GM12874 (cell line): ENCODE measurements around the gene DMKN.

Source experiments
- TF ChIP-seq, protein P1 (sequence below): IDR thresholded peaks from 2 replicates; pipeline ENCODE4 v1.5.1; 2011; ENCODE audit warnings: low read depth, mild to moderate bottlenecking, control low read depth, low read length, moderate library complexity; ENCODE audit not compliant: insufficient read depth

Gene DMKN

DNA sequence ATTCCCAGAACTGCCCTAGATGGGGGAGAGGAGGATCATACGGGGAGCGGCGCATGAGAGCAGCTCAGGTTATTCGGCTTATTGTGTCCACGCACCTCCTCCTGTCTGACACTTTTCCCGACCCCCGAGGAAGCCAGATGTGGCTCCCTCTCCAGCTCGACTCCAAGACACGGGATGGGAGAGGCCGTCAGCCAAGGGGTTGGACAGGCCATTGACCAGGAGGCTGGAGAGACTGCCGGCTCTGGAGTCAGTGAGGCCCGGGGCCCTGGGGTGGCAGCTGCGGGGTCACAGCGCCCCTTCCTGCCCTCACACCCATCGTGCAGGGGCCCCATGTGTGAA is 2.9 kb downstream of the DMKN start:
- TF ChIP-seq, protein P1, sequence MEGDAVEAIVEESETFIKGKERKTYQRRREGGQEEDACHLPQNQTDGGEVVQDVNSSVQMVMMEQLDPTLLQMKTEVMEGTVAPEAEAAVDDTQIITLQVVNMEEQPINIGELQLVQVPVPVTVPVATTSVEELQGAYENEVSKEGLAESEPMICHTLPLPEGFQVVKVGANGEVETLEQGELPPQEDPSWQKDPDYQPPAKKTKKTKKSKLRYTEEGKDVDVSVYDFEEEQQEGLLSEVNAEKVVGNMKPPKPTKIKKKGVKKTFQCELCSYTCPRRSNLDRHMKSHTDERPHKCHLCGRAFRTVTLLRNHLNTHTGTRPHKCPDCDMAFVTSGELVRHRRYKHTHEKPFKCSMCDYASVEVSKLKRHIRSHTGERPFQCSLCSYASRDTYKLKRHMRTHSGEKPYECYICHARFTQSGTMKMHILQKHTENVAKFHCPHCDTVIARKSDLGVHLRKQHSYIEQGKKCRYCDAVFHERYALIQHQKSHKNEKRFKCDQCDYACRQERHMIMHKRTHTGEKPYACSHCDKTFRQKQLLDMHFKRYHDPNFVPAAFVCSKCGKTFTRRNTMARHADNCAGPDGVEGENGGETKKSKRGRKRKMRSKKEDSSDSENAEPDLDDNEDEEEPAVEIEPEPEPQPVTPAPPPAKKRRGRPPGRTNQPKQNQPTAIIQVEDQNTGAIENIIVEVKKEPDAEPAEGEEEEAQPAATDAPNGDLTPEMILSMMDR = no peak

DNA sequence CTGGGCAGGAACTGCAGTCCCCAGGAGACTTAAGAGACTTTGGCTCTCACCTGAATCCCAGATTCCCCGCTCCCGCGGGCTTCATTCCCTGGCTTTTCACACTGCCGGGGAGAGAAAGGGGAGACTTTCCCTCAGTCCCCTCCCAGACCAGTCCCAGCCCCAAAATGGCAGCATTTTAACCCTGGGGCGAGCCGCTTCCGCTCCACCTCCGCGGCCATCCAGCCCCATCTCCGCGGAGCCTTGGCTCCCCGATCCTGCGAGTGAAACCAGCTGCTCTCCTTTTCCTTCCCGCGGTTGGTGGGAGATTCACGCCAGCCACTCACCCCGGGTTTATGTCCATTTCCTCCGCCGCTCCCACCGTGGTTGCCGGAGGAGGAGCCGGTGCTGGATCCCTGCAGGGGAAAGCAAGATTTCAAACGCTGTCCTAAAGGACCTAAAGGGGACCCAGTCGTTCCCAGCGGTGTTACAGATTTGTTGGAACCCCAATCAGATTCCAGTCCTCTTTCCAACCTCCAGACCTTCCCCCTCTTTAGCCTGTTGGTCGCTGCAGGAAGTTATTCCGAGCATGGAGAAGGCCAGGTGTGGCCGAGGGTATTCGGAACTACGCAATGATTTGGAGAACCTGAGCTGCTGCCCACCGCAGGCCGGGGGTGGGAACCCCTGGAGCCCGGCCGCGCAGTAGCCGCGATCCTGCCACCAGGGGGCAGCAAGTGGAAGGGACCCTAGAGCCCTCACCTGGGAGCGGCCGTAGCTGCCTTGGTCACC is 3.4 kb downstream of the DMKN start:
- TF ChIP-seq, protein P1 = peak; percentile 98

DNA sequence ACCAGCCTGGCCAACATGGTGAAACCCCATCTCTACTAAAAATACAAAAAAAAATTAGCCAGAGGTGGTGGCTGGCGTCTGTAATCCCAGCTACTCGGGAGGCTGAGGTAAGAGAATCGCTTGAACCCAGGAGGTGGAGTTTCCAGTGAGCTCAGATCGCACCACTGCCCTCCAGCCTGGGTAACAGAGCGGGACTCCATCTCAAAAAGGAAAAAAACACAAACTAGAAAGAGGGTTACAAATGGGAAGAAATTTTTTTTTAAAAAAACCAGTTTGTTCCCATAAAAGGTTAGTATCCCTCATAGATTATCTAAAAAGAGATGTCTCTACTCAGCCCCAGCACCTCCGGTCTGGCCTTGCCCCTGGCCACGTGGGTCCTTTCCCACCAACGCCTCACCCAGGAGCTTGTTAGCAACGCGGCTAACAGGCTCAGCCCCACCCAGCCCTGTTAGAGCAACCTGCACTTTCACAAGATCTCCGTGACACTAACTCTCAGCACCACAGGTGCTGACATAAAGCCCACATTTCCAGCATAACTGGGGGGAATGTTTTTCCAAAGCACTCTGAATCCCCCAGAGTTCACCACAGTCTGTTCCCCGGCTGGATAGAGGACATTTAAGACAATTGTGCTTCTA is 4.3 kb downstream of the DMKN start:
- TF ChIP-seq, protein P1 = no peak

DNA sequence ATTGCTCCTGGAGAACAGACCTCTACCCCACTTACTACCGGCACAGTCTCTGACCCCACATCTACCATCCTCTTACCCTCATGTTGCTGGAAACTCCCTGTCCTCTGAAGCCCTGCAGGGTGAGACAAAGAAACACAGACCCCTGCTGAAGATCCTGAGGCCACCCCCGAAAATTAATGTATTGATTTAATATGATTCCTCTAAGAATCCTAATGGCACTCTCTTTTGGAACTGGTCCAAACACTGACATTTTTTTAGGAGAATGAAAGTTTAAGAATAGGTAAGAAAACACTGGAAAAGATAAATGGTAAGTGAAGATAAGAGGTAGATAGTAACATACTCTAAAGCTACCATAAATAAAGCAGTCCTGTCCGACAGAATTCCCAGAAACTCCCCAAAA is 5.3 kb downstream of the DMKN start:
- TF ChIP-seq, protein P1 = no peak

DNA sequence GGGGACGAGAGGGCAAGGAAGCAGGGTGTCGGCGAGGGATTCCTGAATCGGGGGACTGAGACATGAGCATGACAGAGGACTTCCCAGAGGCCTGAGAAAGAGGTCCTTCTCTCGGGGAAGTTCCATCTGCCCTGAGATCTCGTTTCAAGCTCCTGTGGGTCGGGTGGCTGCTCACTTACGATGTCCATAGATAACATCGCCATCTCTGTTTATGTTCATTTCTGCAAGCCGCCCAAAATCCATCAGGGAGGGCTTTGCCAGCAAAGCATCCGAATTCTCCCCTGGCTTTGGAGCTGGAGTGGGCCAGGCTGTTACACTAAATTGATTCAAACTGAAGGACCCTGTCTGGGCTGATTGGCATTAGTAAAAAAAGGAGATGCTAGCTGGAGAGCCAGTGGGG is 5.9 kb downstream of the DMKN start:
- TF ChIP-seq, protein P1 = no peak

DNA sequence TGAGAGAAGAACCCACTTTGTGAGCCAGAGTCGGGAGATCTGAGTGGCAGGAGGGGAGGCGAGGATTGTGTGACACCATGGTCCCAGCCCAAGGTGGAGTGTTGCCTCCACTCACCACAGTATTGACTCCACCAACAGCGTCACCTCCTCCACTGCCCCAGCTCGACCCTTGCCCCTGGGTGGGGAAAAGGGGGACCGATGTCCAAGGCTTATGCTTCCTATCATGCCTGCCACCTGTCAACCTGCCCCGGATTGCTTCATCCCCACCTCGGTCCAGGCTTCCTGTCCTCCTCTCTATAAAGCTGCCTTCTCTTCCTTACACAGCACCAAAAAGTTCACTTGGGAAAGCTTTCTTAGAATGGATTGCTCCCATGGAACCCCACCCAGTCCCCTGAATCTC is 7.4 kb downstream of the DMKN start:
- TF ChIP-seq, protein P1 = no peak

DNA sequence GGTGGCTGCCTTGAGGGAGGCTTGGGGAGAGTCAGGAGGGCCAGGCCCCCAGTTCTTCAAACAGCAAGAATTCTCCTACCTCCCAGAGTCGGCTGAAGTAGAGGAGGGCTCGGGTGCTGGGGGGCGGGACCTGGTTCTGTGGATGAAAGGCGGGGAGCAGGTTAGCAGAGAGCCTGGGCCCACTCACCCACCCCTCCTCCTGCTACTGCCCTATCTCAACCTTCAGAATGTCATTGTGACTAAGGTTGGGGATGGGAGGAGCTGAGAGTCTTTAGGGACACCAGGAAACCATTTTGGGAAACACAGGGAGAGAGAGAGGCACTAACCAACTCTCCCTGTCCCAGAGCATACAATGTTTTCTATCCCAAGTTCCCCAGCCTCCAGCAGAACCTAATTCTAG is 10.7 kb downstream of the DMKN start:
- TF ChIP-seq, protein P1 = no peak
